HepG2 (cell line): ENCODE measurements around the gene ADARB1. TPM values are rescaled to one million over a fixed set of nuclear protein-coding genes. Genes with fewer than 3 reads are reported as not detected.

Experiments
- ATAC-seq: fragments of 200-7000 bp; cut with Tn5 transposase; 3 replicates; pipeline ENCODE4 v1.9.1; 2020; ENCODE audit warnings: mild to moderate bottlenecking, moderate library complexity
- BruUV-seq: library from RNA; stranded (reverse); fragments of 400-500 nt; replicated peaks from 2 replicates; lab custom pipeline; 2021; lab: Mats Ljungman, UMichigan
- CTCF ChIA-PET: fragments of 300-600 bp; formaldehyde crosslinking; extraction: SDS; loops from one replicate; lab custom pipeline; 2021; ENCODE audit warnings: low total read pairs, inconsistent platforms, low intra/inter-chr PET ratio; lab: Yijun Ruan, JAX
- POLR2A ChIA-PET: fragments of 350-600 bp; sonication (Branson Sonifier 250); formaldehyde crosslinking; loops from one replicate; lab custom pipeline; 2020; ENCODE audit warnings: antibody characterized with exemption, inconsistent platforms; lab: Yijun Ruan, JAX
- DNase-seq: peaks from one replicate; pipeline ENCODE4 v3.0.0-alpha.2; 2015; ENCODE audit warnings: low spot score
- FAIRE-seq: peaks from 3 replicates; lab custom pipeline; 2011; peaks lifted over from hg19 to GRCh38; lab: Jason Lieb, UNC
- H2AFZ ChIP-seq: one replicate; pipeline ENCODE4 v1.6.1; 2011; ENCODE audit warnings: low read length, inconsistent platforms
- H3K27ac ChIP-seq: fragments of 300-600 bp; 3 replicates; pipeline ENCODE4 v1.8.0; 2011; ENCODE audit warnings: mixed run types, mild to moderate bottlenecking, mixed read lengths, low read length, inconsistent platforms; ENCODE audit not compliant: insufficient read depth; ENCODE audit errors: extremely low read length
- H3K27me3 ChIP-seq, 2 experiments: fragments of 200-600 bp in 1 of 2; 2 replicates in 1 of 2; 3 replicates in 1 of 2; pipeline versions ENCODE4 v1.6.0 to v1.8.0; 2011; ENCODE audit warnings: low read length in 2 of 2, mild to moderate bottlenecking in 2 of 2, moderate library complexity in 2 of 2, inconsistent platforms in 1 of 2; ENCODE audit not compliant: insufficient read depth in 2 of 2, control insufficient read depth in 1 of 2
- H3K36me3 ChIP-seq, 2 experiments: fragments of 200-600 bp in 1 of 2; replicated peaks in 1 of 2; 2 replicates in 1 of 2; 3 replicates in 1 of 2; pipeline versions ENCODE4 v1.5.1 to v1.8.0; 2011; ENCODE audit warnings: low read length in 2 of 2, inconsistent platforms in 1 of 2; ENCODE audit not compliant: insufficient read depth in 2 of 2, control insufficient read depth in 1 of 2
- H3K4me1 ChIP-seq: 2 replicates; pipeline ENCODE4 v1.5.1; 2012; ENCODE audit warnings: low read length, inconsistent platforms; ENCODE audit not compliant: insufficient read depth
- H3K4me2 ChIP-seq: 2 replicates; pipeline ENCODE4 v1.6.0; 2011; ENCODE audit warnings: low read depth, low read length, inconsistent platforms
- H3K4me3 ChIP-seq, 3 experiments: fragments of 200-600 bp in 1 of 3; sonication (generic), shearing (Covaris generic) in 1 of 3; replicated peaks in 1 of 3; 2 replicates each; pipeline ENCODE4 v1.5.1; 2011 to 2016; ENCODE audit warnings: low read length in 3 of 3, inconsistent platforms in 2 of 3, low read depth in 2 of 3, mild to moderate bottlenecking in 2 of 3, control low read depth in 1 of 3, mixed read lengths in 1 of 3; ENCODE audit not compliant: insufficient read depth in 1 of 3
- H3K79me2 ChIP-seq: one replicate; pipeline ENCODE4 v1.6.1; 2011; ENCODE audit warnings: low read length, inconsistent platforms; ENCODE audit not compliant: insufficient read depth
- H3K9ac ChIP-seq: 2 replicates; pipeline ENCODE4 v1.6.0; 2011; ENCODE audit warnings: mild to moderate bottlenecking, low read depth, low read length, inconsistent platforms; ENCODE audit not compliant: insufficient read depth
- H3K9me3 ChIP-seq: 2 replicates; pipeline ENCODE4 v1.5.1; 2012; ENCODE audit warnings: mild to moderate bottlenecking, low read length
- H4K20me1 ChIP-seq: 2 replicates; pipeline ENCODE4 v1.6.0; 2011; ENCODE audit warnings: inconsistent platforms, mild to moderate bottlenecking, low read length, moderate library complexity; ENCODE audit not compliant: insufficient read depth
- DNMT3B ChIP-seq: conservative IDR thresholded peaks from 2 replicates; pipeline ENCODE4 v1.6.1; 2016; ENCODE audit warnings: missing biosample characterization, control low read depth
- JUND ChIP-seq: sonication (generic); formaldehyde crosslinking; IDR thresholded peaks from 2 replicates; pipeline ENCODE4 v1.8.0; 2022; ENCODE audit warnings: mild to moderate bottlenecking, missing genetic modification reagents
- TRIM24 ChIP-seq: sonication (generic); formaldehyde crosslinking; IDR thresholded peaks from 2 replicates; pipeline ENCODE4 v1.8.0; 2022; ENCODE audit warnings: mild to moderate bottlenecking, missing genetic modification reagents
- ZHX1 ChIP-seq: sonication (generic); formaldehyde crosslinking; IDR thresholded peaks from 2 replicates; pipeline ENCODE4 v1.8.1; 2022; ENCODE audit warnings: low read depth, mild to moderate bottlenecking, missing genetic modification reagents
- ZNF432 ChIP-seq: sonication (generic); formaldehyde crosslinking; IDR thresholded peaks from 2 replicates; pipeline ENCODE4 v1.5.0; 2020; ENCODE audit warnings: missing genetic modification reagents, mild to moderate bottlenecking, borderline replicate concordance
- ZNF549 ChIP-seq: sonication (generic); formaldehyde crosslinking; IDR thresholded peaks from 2 replicates; pipeline ENCODE4 v1.5.0; 2020; ENCODE audit warnings: missing genetic modification reagents
- WGBS: methylation state at CpG from one replicate; pipeline ENCODE4 v1.1.6; 2017; ENCODE audit warnings: low lambda C conversion rate; 5-methylcytosine and 5-hydroxymethylcytosine counted together
- in situ Hi-C: cut with HindIII; loops from 2 replicates; pipeline ENCODE4 v1.10.0; 2017; ENCODE audit warnings: low pct_unique_long_range_greater_than_20kb; ENCODE audit not compliant: extremely low pct_ligation_motif_present
- intact Hi-C: fragments of 100-400 bp; cut with micrococcal nuclease; formaldehyde crosslinking; loops from one replicate; pipeline ENCODE4 v1.10.0; 2022; ENCODE audit not compliant: unreplicated experiment
- polyA plus RNA-seq, 8 experiments: library from polyadenylated mRNA; depleted of rRNA in 3 of 8; stranded (reverse) in 7 of 8; unstranded in 1 of 8; fragments of >200 nt; fragmentation: Illumina TruSeq in 4 of 8; extraction: Trizol in 4 of 8; gene quantifications; 2 replicates each; pipeline versions ENCODE4 v1.2.1 to v1.2.3, GENCODE V29; 2011 to 2016; ENCODE audit warnings: low read depth in 4 of 8, missing spikeins in 1 of 8, mixed read lengths in 1 of 8; ENCODE audit not compliant: insufficient read depth in 1 of 8
- total RNA-seq, 5 experiments: library from RNA; depleted of rRNA; stranded (reverse); fragments of >200 nt; fragmentation: Illumina TruSeq; extraction: Trizol; gene quantifications; 2 replicates each; pipeline ENCODE4 v1.2.3, GENCODE V29; 2016; ENCODE audit warnings: low read depth in 1 of 5
- TF ChIP-seq, protein P1 (sequence below): fragments of 450-650 bp; IDR thresholded peaks from 2 replicates; pipeline ENCODE4 v1.6.1; 2017; ENCODE audit warnings: mild to moderate bottlenecking

The ADARB1 gene
- total and polyA plus RNA-seq, 2 of the 13 experiments (the other 11 are each of a cell fraction or from before 2014, with no cell fraction given): 6.6 to 10.0 TPM

DNA sequence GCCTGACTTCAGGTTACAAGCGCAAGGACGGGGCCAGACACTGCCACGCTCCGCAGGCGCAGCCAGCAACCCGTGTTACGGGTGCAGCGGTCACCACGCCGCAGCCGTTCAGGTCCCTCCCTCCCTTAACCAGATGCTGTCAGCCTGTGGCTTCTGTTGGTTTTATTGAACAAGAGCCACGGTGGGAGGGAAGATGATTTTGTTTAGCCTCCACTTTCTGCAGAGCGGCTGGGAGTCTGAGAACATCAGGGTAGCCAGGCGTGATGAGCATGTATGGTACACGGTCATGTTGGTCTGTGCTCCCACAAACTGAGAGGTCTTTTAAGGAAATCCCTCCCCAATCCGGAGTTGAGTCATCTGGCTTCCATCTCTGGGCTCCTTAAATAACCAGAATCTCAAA lies 18.5 kb upstream of the ADARB1 start:
- ChIA-PET CTCF (no interaction called here), POLR2A (no interaction called here)
- TF ChIP-seq, protein P1, sequence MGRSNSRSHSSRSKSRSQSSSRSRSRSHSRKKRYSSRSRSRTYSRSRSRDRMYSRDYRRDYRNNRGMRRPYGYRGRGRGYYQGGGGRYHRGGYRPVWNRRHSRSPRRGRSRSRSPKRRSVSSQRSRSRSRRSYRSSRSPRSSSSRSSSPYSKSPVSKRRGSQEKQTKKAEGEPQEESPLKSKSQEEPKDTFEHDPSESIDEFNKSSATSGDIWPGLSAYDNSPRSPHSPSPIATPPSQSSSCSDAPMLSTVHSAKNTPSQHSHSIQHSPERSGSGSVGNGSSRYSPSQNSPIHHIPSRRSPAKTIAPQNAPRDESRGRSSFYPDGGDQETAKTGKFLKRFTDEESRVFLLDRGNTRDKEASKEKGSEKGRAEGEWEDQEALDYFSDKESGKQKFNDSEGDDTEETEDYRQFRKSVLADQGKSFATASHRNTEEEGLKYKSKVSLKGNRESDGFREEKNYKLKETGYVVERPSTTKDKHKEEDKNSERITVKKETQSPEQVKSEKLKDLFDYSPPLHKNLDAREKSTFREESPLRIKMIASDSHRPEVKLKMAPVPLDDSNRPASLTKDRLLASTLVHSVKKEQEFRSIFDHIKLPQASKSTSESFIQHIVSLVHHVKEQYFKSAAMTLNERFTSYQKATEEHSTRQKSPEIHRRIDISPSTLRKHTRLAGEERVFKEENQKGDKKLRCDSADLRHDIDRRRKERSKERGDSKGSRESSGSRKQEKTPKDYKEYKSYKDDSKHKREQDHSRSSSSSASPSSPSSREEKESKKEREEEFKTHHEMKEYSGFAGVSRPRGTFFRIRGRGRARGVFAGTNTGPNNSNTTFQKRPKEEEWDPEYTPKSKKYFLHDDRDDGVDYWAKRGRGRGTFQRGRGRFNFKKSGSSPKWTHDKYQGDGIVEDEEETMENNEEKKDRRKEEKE: no peak
- TF ChIP-seq ZHX1 (no peak), ZNF432 (no peak), TRIM24 (CRISPR knock-in tag) (no peak), DNMT3B (no peak), ZNF549 (no peak), JUND (no peak)
- Histone ChIP-seq H3K4me1 (peaks cover 17% of the 10 kb centered on the region), H3K4me2 (no peak overlapping the region), H3K36me3 (no peaks in the 10 kb centered on the region), H3K27me3 (peaks cover 7 to 53% of the 10 kb centered on the region in 2 experiments; a peak in 3 of 5 replicates), H2AFZ (no peak overlapping the region), H3K9me3 (no peaks in the 10 kb centered on the region), H3K4me3 (no peak overlapping the region), H3K27ac (no peak overlapping the region), H3K9ac (no peak overlapping the region), H4K20me1 (no peaks in the 10 kb centered on the region), H3K79me2 (no peaks in the 10 kb centered on the region)
- intact Hi-C loops (no loop called here), in situ Hi-C loops (no loop called here)
- no peak for FAIRE-seq
- no TSS peak for BruUV-seq
- WGBS: 54% methylated on average over 15 of the region's 16 CpGs
- ATAC-seq: no peak
- no peak for DNase-seq
